ENCODE data around the gene RASGRP4.

DNA sequence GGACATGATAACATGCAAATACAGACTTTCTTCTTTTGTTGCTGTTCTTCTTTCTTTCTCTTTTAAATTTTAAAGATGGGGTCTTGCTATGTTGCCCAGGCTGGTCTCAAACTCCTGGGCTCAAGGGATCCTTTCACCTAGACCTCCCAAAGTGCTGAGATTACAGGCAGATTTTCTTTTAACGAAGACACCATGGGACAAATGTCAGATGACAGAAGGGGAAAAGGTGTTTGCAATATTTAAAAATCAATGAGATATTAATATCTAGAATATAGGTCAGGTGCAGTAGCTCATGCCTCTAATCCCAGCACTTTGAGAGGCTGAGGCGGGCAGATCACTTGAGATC is 3.8 kb upstream of the RASGRP4 start:
- no peak for TF ChIP-seq GATA3 (IDR thresholded peaks at IDR 0.05; ENCODE audit: low read depth, low read length)
- no peak for TF ChIP-seq GATA2 (IDR thresholded peaks at IDR 0.05; ENCODE audit: low read depth, low read length)
